Measurements from ENCODE around the gene ARMC12. TPM values are rescaled to one million over a fixed set of nuclear protein-coding genes. Genes with fewer than 3 reads are reported as not detected.

Gene ARMC12
- total and polyA plus RNA-seq, 2 of the 13 experiments (the other 11 are each of a cell fraction or from before 2014, with no cell fraction given), result 1.3 TPM; not detected in 1

- TF ChIP-seq HMGXB3 (CRISPR knock-in tag; IDR thresholded peaks at IDR 0.05; ENCODE audit: borderline replicate concordance) (no peak), FOXM1 (CRISPR knock-in tag; IDR thresholded peaks at IDR 0.05) (no peak), THRA (CRISPR knock-in tag; IDR thresholded peaks at IDR 0.05; ENCODE audit: borderline replicate concordance) (no peak; the same call in 1 of the 2 replicates), NR2F1 (CRISPR knock-in tag; IDR thresholded peaks at IDR 0.05) (no peak), KLF6 (CRISPR knock-in tag; IDR thresholded peaks at IDR 0.05) (no peak), SETDB1 (CRISPR knock-in tag; IDR thresholded peaks at IDR 0.05; ENCODE audit: borderline replicate concordance) (no peak), HNRNPH1 (optimal IDR thresholded peaks at IDR 0.05; ENCODE audit: low read depth, low read length) (no peak), HOXA5 (CRISPR knock-in tag; IDR thresholded peaks at IDR 0.05) (no peak; the same call in 1 of the 2 replicates), ZSCAN21 (CRISPR knock-in tag; IDR thresholded peaks at IDR 0.05; ENCODE audit: borderline replicate concordance) (peak; percentile 86; the same call in 1 of the 2 replicates), REXO4 (CRISPR knock-in tag; IDR thresholded peaks at IDR 0.05; ENCODE audit: borderline replicate concordance) (no peak), HOXD1 (CRISPR knock-in tag; IDR thresholded peaks at IDR 0.05) (peak; percentile 80), ZMYM2 (CRISPR knock-in tag; IDR thresholded peaks at IDR 0.05) (0 out of 2 replicates have a peak, but pooled peaks have one; percentile 53), ZBTB34 (CRISPR knock-in tag; IDR thresholded peaks at IDR 0.05) (peak; percentile 62; the same call in 1 of the 2 replicates), ZNF256 (CRISPR knock-in tag; conservative IDR thresholded peaks at IDR 0.05) (no peak; the same call in 1 of the 2 replicates), ZNF772 (CRISPR knock-in tag; IDR thresholded peaks at IDR 0.05) (no peak), NFRKB (IDR thresholded peaks at IDR 0.05) (no peak), ZNF564 (CRISPR knock-in tag; IDR thresholded peaks at IDR 0.05) (no peak), ZNF326 (CRISPR knock-in tag; IDR thresholded peaks at IDR 0.05; ENCODE audit: borderline replicate concordance) (no peak), ZNF33A (CRISPR knock-in tag; IDR thresholded peaks at IDR 0.05; ENCODE audit: borderline replicate concordance) (no peak), PRDM4 (CRISPR knock-in tag; IDR thresholded peaks at IDR 0.05; ENCODE audit: borderline replicate concordance) (no peak)
These were observed 8.7 kb upstream of the ARMC12 start (continued) for GRCh38 chr6:35727935-35728682.

Measured in HepG2 (cell line).